Uterus (tissue), 2 donors: Measurements from ENCODE around the gene PTPRU.

Experiments used
- CTCF ChIP-seq, 4 experiments: fragments of 200-600 bp in 2 of 4; fragments of 450-650 bp in 2 of 4; sonication (generic) in 2 of 4; IDR thresholded peaks; one replicate each; pipeline ENCODE4 v1.5.1; 2016 to 2019; ENCODE audit warnings: antibody characterized with exemption in 4 of 4, mild to moderate bottlenecking in 2 of 4, moderate library complexity in 1 of 4
- POLR2A ChIP-seq, 2 donors: fragments of 450-650 bp; IDR thresholded peaks; one replicate each; pipeline ENCODE4 v1.6.1; 2016; ENCODE audit warnings: antibody characterized with exemption in 2 of 2, mild to moderate bottlenecking in 1 of 2, moderate library complexity in 1 of 2

GRCh38 chr1:29286194-29286767 lies 50.0 kb downstream of the PTPRU start:
- no peak for TF ChIP-seq CTCF (IDR thresholded peaks at IDR 0.05)
- TF ChIP-seq POLR2A (IDR thresholded peaks at IDR 0.05), result no peak
